Natural killer cell treated with Interleukin-12 subunit alpha and Interleukin-12 subunit beta and Interleukin-15 and Interleukin-18, amount 100 ng/mL, for 72 hours (primary cell): ENCODE results near the gene ACOT12. TPM values are rescaled to one million over a fixed set of nuclear protein-coding genes. Genes with fewer than 3 reads are reported as not detected.

ENCODE experiments used
- ATAC-seq, 2 donors: fragments of 150-1000 bp; cut with Tn5 transposase in 1 of 2; sonication (Bioruptor Pico), chemical (Tn5 transposase) in 1 of 2; 2 replicates each; pipeline ENCODE4 v1.10.0; 2021
- DNase-seq: peaks from one replicate; pipeline ENCODE4 v3.0.0; 2022; ENCODE audit warnings: low spot score
- H3K27ac Mint-ChIP-seq, 2 donors: 1 replicate in 1 of 2; 2 replicates in 1 of 2; pipeline ENCODE4 v1.8.0; 2022; ENCODE audit warnings: mixed read lengths in 2 of 2, mild to moderate bottlenecking in 1 of 2, moderate library complexity in 1 of 2
- H3K27me3 Mint-ChIP-seq, 2 donors: 1 replicate in 1 of 2; 2 replicates in 1 of 2; pipeline ENCODE4 v1.8.0; 2022; ENCODE audit warnings: mixed read lengths in 2 of 2
- H3K36me3 Mint-ChIP-seq: one replicate; pipeline ENCODE4 v1.8.0; 2022; ENCODE audit warnings: mixed read lengths
- H3K4me1 Mint-ChIP-seq, 2 donors: 1 replicate in 1 of 2; 2 replicates in 1 of 2; pipeline ENCODE4 v1.8.0; 2022; ENCODE audit warnings: low read depth in 2 of 2, mixed read lengths in 2 of 2, mild to moderate bottlenecking in 1 of 2
- H3K4me3 Mint-ChIP-seq: one replicate; pipeline ENCODE4 v1.8.0; 2022; ENCODE audit warnings: mixed read lengths
- H3K9me3 Mint-ChIP-seq: 2 replicates; pipeline ENCODE4 v1.8.0; 2022; ENCODE audit warnings: mixed read lengths
- total RNA-seq, 2 donors: library from RNA; stranded (reverse); gene quantifications; one replicate each; pipeline ENCODE4 v1.2.3, GENCODE V29; 2022

ACOT12 gene
- total RNA-seq, 2 donors from 2014 or later, result not detected

- ATAC-seq, result no peak
- no peaks in the 10 kb centered on the region for H3K36me3 Mint-ChIP-seq
- no peak overlapping the region for H3K27ac Mint-ChIP-seq
These were observed 10.1 kb downstream of the ACOT12 start for GRCh38 chr5:81383867-81384266.

GRCh38 chr5:81371354-81371876, 22.5 kb downstream of the ACOT12 start:
- ATAC-seq (no peak), DNase-seq (no peak)
- H3K36me3 Mint-ChIP-seq, result no peaks in the 10 kb centered on the region
- H3K27me3 Mint-ChIP-seq, result peaks cover 17 to 44% of the 10 kb centered on the region in 2 donors
- no peak overlapping the region for H3K4me3 Mint-ChIP-seq
- H3K4me1 Mint-ChIP-seq, result peaks cover 0 to 3% of the 10 kb centered on the region in 2 donors
- H3K9me3 Mint-ChIP-seq, result no peaks in the 10 kb centered on the region
- no peak overlapping the region for H3K27ac Mint-ChIP-seq

More at GRCh38 chr5:81383867-81384266, 10.1 kb downstream of the ACOT12 start:
- no peaks in the 10 kb centered on the region for H3K9me3 Mint-ChIP-seq
- no peaks in the 10 kb centered on the region for H3K4me1 Mint-ChIP-seq
- no peak overlapping the region for H3K4me3 Mint-ChIP-seq
- H3K27me3 Mint-ChIP-seq, result peaks cover 5 to 10% of the 10 kb centered on the region in 2 donors
- no peak for DNase-seq

- H3K9me3 Mint-ChIP-seq, result no peaks in the 10 kb centered on the region
- ATAC-seq, result no peak
- H3K27me3 Mint-ChIP-seq, result peaks cover 13 to 42% of the 10 kb centered on the region in 2 donors
These were observed 23.0 kb downstream of the ACOT12 start for GRCh38 chr5:81370912-81371311.

GRCh38 chr5:81365541-81365940, 28.4 kb downstream of the ACOT12 start:
- Mint-ChIP-seq H3K36me3 (no peaks in the 10 kb centered on the region), H3K27me3 (peaks cover 0 to 23% of the 10 kb centered on the region in 2 donors), H3K27ac (no peak overlapping the region), H3K4me1 (peaks cover 0 to 3% of the 10 kb centered on the region in 2 donors), H3K9me3 (no peaks in the 10 kb centered on the region), H3K4me3 (no peak overlapping the region)
- DNase-seq, result no peak
- ATAC-seq, result no peak

More at GRCh38 chr5:81370912-81371311, 23.0 kb downstream of the ACOT12 start:
- no peak for DNase-seq
- no peaks in the 10 kb centered on the region for H3K36me3 Mint-ChIP-seq
- H3K27ac Mint-ChIP-seq, result no peak overlapping the region
- H3K4me3 Mint-ChIP-seq, result no peak overlapping the region
- peaks cover 0 to 3% of the 10 kb centered on the region in 2 donors for H3K4me1 Mint-ChIP-seq

- DNase-seq (no peak), ATAC-seq (no peak)
- H3K36me3 Mint-ChIP-seq, result no peaks in the 10 kb centered on the region
- no peak overlapping the region for H3K27ac Mint-ChIP-seq
- peaks cover 0 to 23% of the 10 kb centered on the region in 2 donors for H3K27me3 Mint-ChIP-seq
- no peaks in the 10 kb centered on the region for H3K4me1 Mint-ChIP-seq
- H3K4me3 Mint-ChIP-seq, result no peak overlapping the region
- H3K9me3 Mint-ChIP-seq, result no peaks in the 10 kb centered on the region
These were observed 30.7 kb downstream of the ACOT12 start for GRCh38 chr5:81363093-81363871.

GRCh38 chr5:81361600-81361999, 32.3 kb downstream of the ACOT12 start:
- H3K4me1 Mint-ChIP-seq, result no peaks in the 10 kb centered on the region
- H3K27ac Mint-ChIP-seq, result no peak overlapping the region
- H3K4me3 Mint-ChIP-seq, result no peak overlapping the region
- H3K27me3 Mint-ChIP-seq, result peaks cover 0 to 11% of the 10 kb centered on the region in 2 donors
- DNase-seq, result no peak
- H3K36me3 Mint-ChIP-seq, result no peaks in the 10 kb centered on the region
- ATAC-seq, result no peak
- no peaks in the 10 kb centered on the region for H3K9me3 Mint-ChIP-seq

GRCh38 chr5:81360640-81361039, 33.3 kb downstream of the ACOT12 start:
- Mint-ChIP-seq H3K9me3 (no peaks in the 10 kb centered on the region), H3K36me3 (no peaks in the 10 kb centered on the region), H3K4me1 (no peaks in the 10 kb centered on the region), H3K4me3 (no peak overlapping the region), H3K27ac (no peak overlapping the region), H3K27me3 (peaks cover 0 to 6% of the 10 kb centered on the region in 2 donors)
- DNase-seq (no peak), ATAC-seq (no peak)

GRCh38 chr5:81359881-81360280, 34.1 kb downstream of the ACOT12 start:
- Mint-ChIP-seq H3K4me3 (no peak overlapping the region), H3K9me3 (no peaks in the 10 kb centered on the region), H3K36me3 (no peaks in the 10 kb centered on the region), H3K4me1 (no peaks in the 10 kb centered on the region), H3K27me3 (peaks cover 0 to 6% of the 10 kb centered on the region in 2 donors), H3K27ac (no peak overlapping the region)
- ATAC-seq (no peak), DNase-seq (no peak)

GRCh38 chr5:81359108-81359507, 34.8 kb downstream of the ACOT12 start:
- no peak for DNase-seq
- Mint-ChIP-seq H3K4me3 (no peak overlapping the region), H3K27ac (no peak overlapping the region), H3K9me3 (no peaks in the 10 kb centered on the region), H3K27me3 (peaks cover 0 to 6% of the 10 kb centered on the region in 2 donors), H3K4me1 (no peaks in the 10 kb centered on the region), H3K36me3 (no peaks in the 10 kb centered on the region)
- ATAC-seq, result no peak

GRCh38 chr5:81355291-81356251, 38.4 kb downstream of the ACOT12 start:
- Mint-ChIP-seq H3K4me1 (no peaks in the 10 kb centered on the region), H3K27me3 (peaks cover 2 to 14% of the 10 kb centered on the region in 2 donors), H3K36me3 (no peaks in the 10 kb centered on the region), H3K4me3 (no peak overlapping the region), H3K27ac (no peak overlapping the region), H3K9me3 (no peaks in the 10 kb centered on the region)
- no peak for DNase-seq
- no peak for ATAC-seq

- no peaks in the 10 kb centered on the region for H3K9me3 Mint-ChIP-seq
- H3K4me3 Mint-ChIP-seq, result no peak overlapping the region
- ATAC-seq, result no peak
- DNase-seq, result no peak
- no peak overlapping the region for H3K27ac Mint-ChIP-seq
- peaks cover 6 to 18% of the 10 kb centered on the region in 2 donors for H3K27me3 Mint-ChIP-seq
- H3K4me1 Mint-ChIP-seq, result no peaks in the 10 kb centered on the region
- H3K36me3 Mint-ChIP-seq, result no peaks in the 10 kb centered on the region
These were observed 39.8 kb downstream of the ACOT12 start for GRCh38 chr5:81354093-81354492.

- no peak for ATAC-seq
- H3K27ac Mint-ChIP-seq, result no peak overlapping the region
- no peaks in the 10 kb centered on the region for H3K4me1 Mint-ChIP-seq
- peaks cover 7 to 15% of the 10 kb centered on the region in 2 donors for H3K27me3 Mint-ChIP-seq
- DNase-seq, result no peak
- no peak overlapping the region for H3K4me3 Mint-ChIP-seq
- no peaks in the 10 kb centered on the region for H3K36me3 Mint-ChIP-seq
- H3K9me3 Mint-ChIP-seq, result no peaks in the 10 kb centered on the region
These were observed 40.7 kb downstream of the ACOT12 start for GRCh38 chr5:81353189-81353588.

- ATAC-seq (no peak), DNase-seq (no peak)
- no peaks in the 10 kb centered on the region for H3K4me1 Mint-ChIP-seq
- H3K36me3 Mint-ChIP-seq, result no peaks in the 10 kb centered on the region
- H3K9me3 Mint-ChIP-seq, result no peaks in the 10 kb centered on the region
- H3K27me3 Mint-ChIP-seq, result peaks cover 9 to 15% of the 10 kb centered on the region in 2 donors
- H3K27ac Mint-ChIP-seq, result no peak overlapping the region
- H3K4me3 Mint-ChIP-seq, result no peak overlapping the region
These were observed 43.4 kb downstream of the ACOT12 start for GRCh38 chr5:81350507-81350906.
